KMS-11 (cell line): ENCODE measurements around the gene MPO.

Experiments used
- H2AFZ ChIP-seq: fragments of 200-600 bp; sonication (generic); 2 replicates; pipeline ENCODE4 v1.6.1; 2016; ENCODE audit warnings: antibody characterized with exemption, mixed run types, low read depth
- H3K27ac ChIP-seq: fragments of 200-600 bp; sonication (generic); 2 replicates; pipeline ENCODE4 v1.6.1; 2016; ENCODE audit warnings: mild to moderate bottlenecking, mixed run types
- H3K27me3 ChIP-seq: fragments of 200-600 bp; sonication (generic); 2 replicates; pipeline ENCODE4 v1.6.1; 2017; ENCODE audit warnings: mild to moderate bottlenecking, low read depth, mixed run types, moderate library complexity; ENCODE audit not compliant: insufficient read depth
- H3K36me3 ChIP-seq: fragments of 200-600 bp; sonication (generic); 2 replicates; pipeline ENCODE4 v1.6.1; 2017; ENCODE audit warnings: mild to moderate bottlenecking, mixed run types; ENCODE audit not compliant: insufficient read depth
- H3K4me1 ChIP-seq: fragments of 200-600 bp; sonication (generic); 2 replicates; pipeline ENCODE4 v1.6.1; 2016; ENCODE audit warnings: mild to moderate bottlenecking, low read depth, mixed run types; ENCODE audit not compliant: poor library complexity, severe bottlenecking
- H3K4me2 ChIP-seq: fragments of 200-600 bp; sonication (generic); 2 replicates; pipeline ENCODE4 v1.7.0; 2016; ENCODE audit warnings: mild to moderate bottlenecking, mixed run types
- H3K4me3 ChIP-seq: fragments of 200-600 bp; sonication (generic); IDR thresholded peaks from 2 replicates; pipeline ENCODE4 v1.6.1; 2017; ENCODE audit warnings: low read depth, low read length, mixed read lengths; ENCODE audit not compliant: insufficient read depth
- H3K79me2 ChIP-seq: fragments of 200-600 bp; sonication (generic); 2 replicates; pipeline ENCODE4 v1.6.1; 2016; ENCODE audit warnings: low read depth, mixed run types; ENCODE audit not compliant: insufficient read depth
- H3K9ac ChIP-seq: fragments of 200-600 bp; sonication (generic); 2 replicates; pipeline ENCODE4 v1.6.1; 2016; ENCODE audit warnings: mild to moderate bottlenecking, mixed run types
- H4K20me1 ChIP-seq: fragments of 200-600 bp; sonication (generic); 2 replicates; pipeline ENCODE4 v1.6.1; 2016; ENCODE audit warnings: mild to moderate bottlenecking, mixed run types; ENCODE audit not compliant: insufficient read depth
- TF ChIP-seq, protein P1 (sequence below): fragments of 200-600 bp; sonication (generic); conservative IDR thresholded peaks from 2 replicates; pipeline ENCODE4 v1.6.1; 2017; ENCODE audit warnings: low read depth, mild to moderate bottlenecking, antibody characterized with exemption, low read length, moderate library complexity, mixed read lengths

Gene MPO

GRCh38 chr17:58253082-58253481 is 27.7 kb downstream of the MPO start:
- no peaks in the 10 kb centered on the region for H3K36me3 ChIP-seq
- H3K4me1 ChIP-seq = peaks cover 8% of the 10 kb centered on the region
- no peak overlapping the region for H3K4me2 ChIP-seq
- H3K4me3 ChIP-seq = no peak overlapping the region
- TF ChIP-seq, protein P1, sequence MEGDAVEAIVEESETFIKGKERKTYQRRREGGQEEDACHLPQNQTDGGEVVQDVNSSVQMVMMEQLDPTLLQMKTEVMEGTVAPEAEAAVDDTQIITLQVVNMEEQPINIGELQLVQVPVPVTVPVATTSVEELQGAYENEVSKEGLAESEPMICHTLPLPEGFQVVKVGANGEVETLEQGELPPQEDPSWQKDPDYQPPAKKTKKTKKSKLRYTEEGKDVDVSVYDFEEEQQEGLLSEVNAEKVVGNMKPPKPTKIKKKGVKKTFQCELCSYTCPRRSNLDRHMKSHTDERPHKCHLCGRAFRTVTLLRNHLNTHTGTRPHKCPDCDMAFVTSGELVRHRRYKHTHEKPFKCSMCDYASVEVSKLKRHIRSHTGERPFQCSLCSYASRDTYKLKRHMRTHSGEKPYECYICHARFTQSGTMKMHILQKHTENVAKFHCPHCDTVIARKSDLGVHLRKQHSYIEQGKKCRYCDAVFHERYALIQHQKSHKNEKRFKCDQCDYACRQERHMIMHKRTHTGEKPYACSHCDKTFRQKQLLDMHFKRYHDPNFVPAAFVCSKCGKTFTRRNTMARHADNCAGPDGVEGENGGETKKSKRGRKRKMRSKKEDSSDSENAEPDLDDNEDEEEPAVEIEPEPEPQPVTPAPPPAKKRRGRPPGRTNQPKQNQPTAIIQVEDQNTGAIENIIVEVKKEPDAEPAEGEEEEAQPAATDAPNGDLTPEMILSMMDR = no peak
- no peaks in the 10 kb centered on the region for H3K27me3 ChIP-seq
- H3K9ac ChIP-seq = no peak overlapping the region
- H2AFZ ChIP-seq = no peak overlapping the region
- H4K20me1 ChIP-seq = no peaks in the 10 kb centered on the region
- no peaks in the 10 kb centered on the region for H3K79me2 ChIP-seq
- H3K27ac ChIP-seq = no peak overlapping the region

DNA sequence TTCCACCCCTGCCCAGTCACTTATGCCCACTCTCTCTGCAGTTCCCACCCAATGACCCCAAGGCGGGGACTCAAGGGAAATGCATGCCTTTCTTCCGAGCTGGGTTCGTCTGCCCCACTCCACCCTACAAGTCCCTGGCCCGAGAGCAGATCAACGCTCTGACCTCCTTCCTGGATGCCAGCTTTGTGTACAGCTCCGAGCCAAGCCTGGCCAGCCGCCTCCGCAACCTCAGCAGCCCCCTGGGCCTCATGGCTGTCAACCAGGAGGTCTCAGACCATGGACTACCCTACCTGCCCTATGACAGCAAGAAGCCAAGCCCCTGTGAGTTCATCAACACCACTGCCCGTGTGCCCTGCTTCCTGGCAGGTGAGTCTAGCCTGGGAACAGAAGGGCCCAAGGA is 28.6 kb downstream of the MPO start:
- H3K27ac ChIP-seq = no peak overlapping the region
- peaks cover 8% of the 10 kb centered on the region for H3K4me1 ChIP-seq
- H3K9ac ChIP-seq = no peak overlapping the region
- no peaks in the 10 kb centered on the region for H3K27me3 ChIP-seq
- H4K20me1 ChIP-seq = no peaks in the 10 kb centered on the region
- no peaks in the 10 kb centered on the region for H3K36me3 ChIP-seq
- TF ChIP-seq, protein P1 = no peak
- H3K4me3 ChIP-seq = no peak overlapping the region
- H3K4me2 ChIP-seq = no peak overlapping the region
- H2AFZ ChIP-seq = no peak overlapping the region
- H3K79me2 ChIP-seq = no peaks in the 10 kb centered on the region

DNA sequence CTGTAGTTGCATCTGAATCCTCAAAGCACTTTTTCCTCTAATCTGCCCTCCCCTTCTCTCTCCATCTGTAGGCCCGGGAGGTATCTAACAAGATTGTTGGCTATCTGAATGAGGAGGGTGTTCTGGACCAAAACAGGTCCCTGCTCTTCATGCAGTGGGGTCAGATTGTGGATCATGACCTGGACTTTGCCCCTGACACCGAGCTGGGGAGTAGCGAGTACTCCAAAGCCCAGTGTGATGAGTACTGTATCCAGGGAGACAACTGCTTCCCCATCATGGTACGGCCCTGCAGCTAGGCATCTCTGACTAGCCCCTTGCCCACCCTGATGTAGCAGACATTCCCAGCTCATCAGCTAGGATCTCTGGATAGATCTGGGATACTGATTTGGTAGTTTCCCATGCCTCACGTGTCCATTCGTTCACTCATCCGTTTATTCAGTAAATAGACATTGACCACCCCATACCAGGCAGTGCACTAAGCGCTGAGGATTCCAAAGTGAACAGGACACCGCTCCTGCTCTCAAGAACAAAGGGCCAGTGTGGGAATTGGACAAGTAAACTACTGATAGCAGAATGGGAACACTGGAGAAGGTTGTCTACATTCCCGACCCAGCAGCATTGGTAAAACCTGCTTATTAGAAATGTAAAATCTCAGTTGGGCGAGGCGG is 30.3 kb downstream of the MPO start:
- peaks cover 8% of the 10 kb centered on the region; the same call in 1 of the 2 replicates for H3K27me3 ChIP-seq
- TF ChIP-seq, protein P1 = no peak
- no peaks in the 10 kb centered on the region for H3K36me3 ChIP-seq
- no peaks in the 10 kb centered on the region for H3K79me2 ChIP-seq
- no peak overlapping the region for H3K27ac ChIP-seq
- peak overlapping the region; percentile 100 for H2AFZ ChIP-seq
- peaks cover 8% of the 10 kb centered on the region for H3K4me1 ChIP-seq
- H3K9ac ChIP-seq = no peak overlapping the region; the same call in 1 of the 2 replicates
- no peak overlapping the region; the same call in 1 of the 2 replicates for H3K4me2 ChIP-seq
- no peak overlapping the region for H3K4me3 ChIP-seq
- no peaks in the 10 kb centered on the region for H4K20me1 ChIP-seq

DNA sequence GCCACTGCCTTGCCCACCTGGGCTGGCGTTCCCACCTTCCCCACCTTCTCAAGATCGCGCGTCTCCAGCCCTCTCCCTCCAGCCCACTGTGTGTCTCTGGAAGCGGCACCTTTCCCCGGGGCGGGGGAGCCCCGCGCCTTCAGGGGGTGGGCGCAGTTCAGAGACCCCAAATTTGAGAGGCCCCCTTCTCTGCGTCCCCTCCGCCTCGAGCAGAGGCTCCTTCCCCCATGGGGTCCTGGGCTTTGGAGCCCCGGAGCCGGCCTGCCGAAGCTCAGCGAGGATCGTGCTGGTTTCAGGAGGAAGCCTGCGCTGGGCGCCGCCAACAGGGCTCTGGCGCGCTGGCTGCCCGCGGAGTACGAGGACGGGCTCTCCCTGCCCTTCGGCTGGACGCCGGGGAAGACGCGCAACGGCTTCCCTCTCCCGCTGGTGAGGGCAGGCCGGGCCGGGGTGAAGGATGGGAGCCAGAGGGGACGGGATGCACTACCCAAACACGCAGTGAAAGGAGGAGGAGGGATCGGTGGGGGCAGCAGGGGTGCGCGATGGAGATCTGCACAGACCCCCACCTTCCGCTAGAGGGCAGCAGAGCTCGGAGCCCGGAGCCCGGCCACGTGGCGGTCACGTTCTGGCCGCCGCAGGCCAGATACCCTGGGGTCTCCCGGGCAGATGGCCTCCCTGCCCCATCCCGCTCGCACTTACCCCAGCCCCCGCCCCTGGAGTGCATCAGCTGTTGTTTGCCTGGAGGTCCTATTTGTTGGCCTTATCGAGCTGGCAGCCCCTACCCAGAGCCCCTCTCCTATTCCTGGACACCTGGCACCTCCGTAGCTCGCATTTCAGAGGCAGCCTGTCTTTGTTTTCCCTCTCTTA is 31.2 kb downstream of the MPO start:
- H3K79me2 ChIP-seq = no peaks in the 10 kb centered on the region
- peak overlapping the region; percentile 46; the same call in 1 of the 2 replicates for H3K9ac ChIP-seq
- H4K20me1 ChIP-seq = no peaks in the 10 kb centered on the region
- H2AFZ ChIP-seq = peak overlapping the region; percentile 100
- H3K27me3 ChIP-seq = peaks cover 8% of the 10 kb centered on the region; the same call in 1 of the 2 replicates
- no peaks in the 10 kb centered on the region for H3K36me3 ChIP-seq
- H3K4me3 ChIP-seq = no peak overlapping the region
- peak overlapping the region; percentile 71 for H3K4me2 ChIP-seq
- TF ChIP-seq, protein P1 = peak; percentile 88
- no peak overlapping the region for H3K27ac ChIP-seq
- peaks cover 8% of the 10 kb centered on the region for H3K4me1 ChIP-seq
